NB4 (cell line): ENCODE data around the gene STIM2.

Source experiments
- DNase-seq: peaks from one replicate; pipeline ENCODE4 v3.0.0; 2010; ENCODE audit warnings: low read depth
- H3K4me3 ChIP-seq: one replicate; pipeline ENCODE4 v1.5.1; 2011; ENCODE audit warnings: mild to moderate bottlenecking, low read depth, low read length, moderate library complexity
- CTCF ChIP-seq: IDR thresholded peaks from one replicate; pipeline ENCODE4 v1.5.1; 2012; ENCODE audit warnings: low read depth, low read length
- MAX ChIP-seq: IDR thresholded peaks from 2 replicates; pipeline ENCODE4 v1.6.1; 2011; ENCODE audit warnings: low read depth, low read length
- MYC ChIP-seq: IDR thresholded peaks from 2 replicates; pipeline ENCODE4 v1.6.1; 2011; ENCODE audit warnings: low read depth, low read length
- POLR2A ChIP-seq: IDR thresholded peaks from 2 replicates; pipeline ENCODE4 v1.6.1; 2011; ENCODE audit warnings: mild to moderate bottlenecking; ENCODE audit not compliant: insufficient read length; ENCODE audit errors: extremely low read depth

STIM2 gene

GRCh38 chr4:26866203-26866602, 5.6 kb downstream of the STIM2 start:
- no peak for TF ChIP-seq MYC
- TF ChIP-seq POLR2A = no peak
- TF ChIP-seq MAX = no peak
- TF ChIP-seq CTCF = no peak
- H3K4me3 ChIP-seq = no peak overlapping the region
- DNase-seq = no peak

GRCh38 chr4:26866781-26867180, 6.1 kb downstream of the STIM2 start:
- TF ChIP-seq MAX (no peak), CTCF (no peak), POLR2A (no peak), MYC (no peak)
- no peak overlapping the region for H3K4me3 ChIP-seq
- DNase-seq = no peak

- no peak overlapping the region for H3K4me3 ChIP-seq
- DNase-seq = no peak
- TF ChIP-seq POLR2A = no peak
- TF ChIP-seq MYC = no peak
- TF ChIP-seq CTCF = no peak
- TF ChIP-seq MAX = no peak
Measured at GRCh38 chr4:26867914-26868684, 7.5 kb downstream of the STIM2 start.

- no peak for DNase-seq
- H3K4me3 ChIP-seq = no peak overlapping the region
- no peak for TF ChIP-seq CTCF
- no peak for TF ChIP-seq POLR2A
- TF ChIP-seq MAX = no peak
- no peak for TF ChIP-seq MYC
Measured at GRCh38 chr4:26870576-26871262, 10.1 kb downstream of the STIM2 start.

GRCh38 chr4:26871611-26872010, 11.0 kb downstream of the STIM2 start:
- H3K4me3 ChIP-seq = no peak overlapping the region
- no peak for TF ChIP-seq POLR2A
- TF ChIP-seq MYC = no peak
- no peak for TF ChIP-seq CTCF
- TF ChIP-seq MAX = no peak
- DNase-seq = no peak
